H9 (cell line): Measurements from ENCODE around the gene ATP4A. TPM values are rescaled to one million over a fixed set of nuclear protein-coding genes. Genes with fewer than 3 reads are reported as not detected.

Experiments used
- DNase-seq: peaks from one replicate; pipeline ENCODE4 v3.0.0-alpha.2; 2017
- H2AFZ ChIP-seq: one replicate; pipeline ENCODE4 v1.6.1; 2013; ENCODE audit warnings: mild to moderate bottlenecking, low read length, control low read depth, moderate library complexity
- H2AK5ac ChIP-seq: 2 replicates; pipeline ENCODE4 v1.6.1; 2013; ENCODE audit warnings: low read length, control low read depth, mixed read lengths; ENCODE audit not compliant: insufficient read length
- H2BK120ac ChIP-seq: one replicate; pipeline ENCODE4 v1.6.1; 2013; ENCODE audit warnings: low read depth, mild to moderate bottlenecking, low read length, control low read depth, inconsistent platforms; ENCODE audit not compliant: poor library complexity, severe bottlenecking
- H2BK12ac ChIP-seq: 2 replicates; pipeline ENCODE4 v1.6.1; 2013; ENCODE audit warnings: low read length, control low read depth, mixed read lengths, low read depth; ENCODE audit not compliant: insufficient read length
- H2BK15ac ChIP-seq: 2 replicates; pipeline ENCODE4 v1.6.1; 2013; ENCODE audit warnings: low read depth, low read length, control low read depth
- H2BK20ac ChIP-seq: one replicate; pipeline ENCODE4 v1.6.1; 2013; ENCODE audit warnings: low read depth, mild to moderate bottlenecking, low read length, control low read depth, inconsistent platforms; ENCODE audit not compliant: poor library complexity, severe bottlenecking
- H2BK5ac ChIP-seq: 2 replicates; pipeline ENCODE4 v1.6.1; 2013; ENCODE audit warnings: low read length, control low read depth, mixed read lengths; ENCODE audit not compliant: insufficient read length
- H3K14ac ChIP-seq: 2 replicates; pipeline ENCODE4 v1.6.1; 2013; ENCODE audit warnings: low read length, control low read depth; ENCODE audit not compliant: insufficient read depth
- H3K18ac ChIP-seq: 2 replicates; pipeline ENCODE4 v1.6.1; 2013; ENCODE audit warnings: low read depth, mild to moderate bottlenecking, mixed read lengths, low read length, control low read depth; ENCODE audit not compliant: insufficient read length
- H3K23ac ChIP-seq: 2 replicates; pipeline ENCODE4 v1.6.1; 2013; ENCODE audit warnings: low read length, control low read depth, mixed read lengths, low read depth; ENCODE audit not compliant: insufficient read length
- H3K23me2 ChIP-seq: 2 replicates; pipeline ENCODE4 v1.6.1; 2013; ENCODE audit warnings: low read depth, mild to moderate bottlenecking, mixed read lengths, low read length, control low read depth; ENCODE audit not compliant: insufficient read length, poor library complexity, severe bottlenecking
- H3K27ac ChIP-seq: 2 replicates; pipeline ENCODE4 v1.5.1; 2013; ENCODE audit warnings: low read length, control low read depth, mixed read lengths, low read depth; ENCODE audit not compliant: insufficient read length
- H3K27me3 ChIP-seq: 2 replicates; pipeline ENCODE4 v1.6.1; 2013; ENCODE audit warnings: low read length, control low read depth, inconsistent platforms; ENCODE audit not compliant: insufficient read depth
- H3K4ac ChIP-seq: 2 replicates; pipeline ENCODE4 v1.6.1; 2013; ENCODE audit warnings: low read depth, mild to moderate bottlenecking, control low read depth, inconsistent platforms, low read length, moderate library complexity
- H3K4me1 ChIP-seq: 2 replicates; pipeline ENCODE4 v1.6.1; 2013; ENCODE audit warnings: low read length, control low read depth, inconsistent platforms; ENCODE audit not compliant: insufficient read depth
- H3K4me2 ChIP-seq: 2 replicates; pipeline ENCODE4 v1.6.1; 2013; ENCODE audit warnings: low read length, control low read depth, mixed read lengths; ENCODE audit not compliant: insufficient read length, insufficient read depth
- H3K56ac ChIP-seq: 2 replicates; pipeline ENCODE4 v1.6.1; 2013; ENCODE audit warnings: low read depth, mild to moderate bottlenecking, mixed read lengths, low read length, control low read depth; ENCODE audit not compliant: insufficient read length
- H3K79me1 ChIP-seq: 2 replicates; pipeline ENCODE4 v1.6.1; 2013; ENCODE audit warnings: low read depth, mild to moderate bottlenecking, moderate library complexity, low read length, control low read depth, inconsistent platforms; ENCODE audit not compliant: insufficient read depth, poor library complexity, severe bottlenecking
- H3K79me2 ChIP-seq: 2 replicates; pipeline ENCODE4 v1.6.1; 2013; ENCODE audit warnings: low read length, control low read depth, inconsistent platforms; ENCODE audit not compliant: insufficient read depth
- H3K9ac ChIP-seq: 2 replicates; pipeline ENCODE4 v1.6.1; 2013; ENCODE audit warnings: low read length, control low read depth, mixed read lengths; ENCODE audit not compliant: insufficient read length; ENCODE audit errors: extremely low read depth
- H3K9me3 ChIP-seq: one replicate; pipeline ENCODE4 v1.6.1; 2013; ENCODE audit warnings: low read depth, low read length, inconsistent platforms; ENCODE audit not compliant: control insufficient read depth
- H3T11ph ChIP-seq: one replicate; pipeline ENCODE4 v1.6.1; 2013; ENCODE audit warnings: mild to moderate bottlenecking, low read length, control low read depth, inconsistent platforms
- H4K20me1 ChIP-seq: one replicate; pipeline ENCODE4 v1.6.1; 2013; ENCODE audit not compliant: control insufficient read depth, insufficient read length, insufficient read depth
- H4K5ac ChIP-seq: 2 replicates; pipeline ENCODE4 v1.6.1; 2013; ENCODE audit warnings: low read depth, mild to moderate bottlenecking, mixed read lengths, low read length, control low read depth; ENCODE audit not compliant: insufficient read length
- H4K8ac ChIP-seq: replicated peaks from 2 replicates; pipeline ENCODE4 v1.6.1; 2013; ENCODE audit warnings: low read length, control low read depth, mixed read lengths, low read depth; ENCODE audit not compliant: insufficient read length
- H4K91ac ChIP-seq: 2 replicates; pipeline ENCODE4 v1.6.1; 2013; ENCODE audit warnings: low read depth, mild to moderate bottlenecking, moderate library complexity, mixed read lengths, low read length, control low read depth; ENCODE audit not compliant: insufficient read length
- H3K27ac Mint-ChIP-seq, 3 experiments: 2 replicates in 2 of 3; 3 replicates in 1 of 3; pipeline ENCODE4 v1.8.0; 2020 to 2021; ENCODE audit warnings: mixed read lengths in 3 of 3, mild to moderate bottlenecking in 1 of 3, moderate library complexity in 1 of 3
- H3K27me3 Mint-ChIP-seq: 2 replicates; pipeline ENCODE4 v1.8.0; 2021; ENCODE audit warnings: low read depth, mild to moderate bottlenecking, moderate library complexity, mixed read lengths
- H3K36me3 Mint-ChIP-seq, 3 experiments: 2 replicates in 2 of 3; 3 replicates in 1 of 3; pipeline ENCODE4 v1.8.0; 2020 to 2021; ENCODE audit warnings: low read depth in 3 of 3, mixed read lengths in 3 of 3; ENCODE audit not compliant: insufficient read depth in 1 of 3
- H3K4me1 Mint-ChIP-seq, 2 experiments: 2 replicates each; pipeline ENCODE4 v1.8.0; 2020; ENCODE audit warnings: mixed read lengths in 2 of 2
- H3K4me3 Mint-ChIP-seq, 2 experiments: 2 replicates in 1 of 2; 3 replicates in 1 of 2; pipeline ENCODE4 v1.8.0; 2020 to 2021; ENCODE audit warnings: mild to moderate bottlenecking in 2 of 2, mixed read lengths in 2 of 2, moderate library complexity in 1 of 2
- H3K9me3 Mint-ChIP-seq, 2 experiments: 2 replicates in 1 of 2; 3 replicates in 1 of 2; pipeline ENCODE4 v1.8.0; 2020; ENCODE audit warnings: mild to moderate bottlenecking in 2 of 2, mixed read lengths in 2 of 2, moderate library complexity in 1 of 2
- WGBS: extraction: QIAGEN DNeasy Blood & Tissue Kit; methylation state at CpG from one replicate; pipeline ENCODE4 v1.1.7; 2013; ENCODE audit warnings: missing lambda C conversion rate, low lambda C conversion rate, mixed read lengths; ENCODE audit not compliant: insufficient read length; ENCODE audit errors: extremely low coverage; 5-methylcytosine and 5-hydroxymethylcytosine counted together
- total RNA-seq: library from RNA; stranded (reverse); gene quantifications from 2 replicates; pipeline ENCODE4 v1.2.1, GENCODE V29; 2021
- TF ChIP-seq, protein P1 (sequence below): fragments of 200-600 bp; sonication (generic); conservative IDR thresholded peaks from 3 replicates; pipeline ENCODE4 v1.8.0; 2021; ENCODE audit warnings: antibody characterized with exemption, mild to moderate bottlenecking

ATP4A gene
- total RNA-seq, 1 experiment from 2014 or later: 0.24 TPM

DNA sequence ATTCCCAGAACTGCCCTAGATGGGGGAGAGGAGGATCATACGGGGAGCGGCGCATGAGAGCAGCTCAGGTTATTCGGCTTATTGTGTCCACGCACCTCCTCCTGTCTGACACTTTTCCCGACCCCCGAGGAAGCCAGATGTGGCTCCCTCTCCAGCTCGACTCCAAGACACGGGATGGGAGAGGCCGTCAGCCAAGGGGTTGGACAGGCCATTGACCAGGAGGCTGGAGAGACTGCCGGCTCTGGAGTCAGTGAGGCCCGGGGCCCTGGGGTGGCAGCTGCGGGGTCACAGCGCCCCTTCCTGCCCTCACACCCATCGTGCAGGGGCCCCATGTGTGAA, 52.9 kb downstream of the ATP4A start:
- H3K9me3 ChIP-seq: no peaks in the 10 kb centered on the region
- H4K8ac ChIP-seq: no peak overlapping the region
- Mint-ChIP-seq H3K36me3 (peaks cover 24 to 28% (median 27%) of the 10 kb centered on the region in 3 experiments), H3K4me1 (peaks cover 22 to 40% of the 10 kb centered on the region in 2 experiments), H3K27me3 (peaks cover 26% of the 10 kb centered on the region), H3K9me3 (no peaks in the 10 kb centered on the region), H3K27ac (peak overlapping the region in 1 of 3 experiments; percentile 99; a peak in 1 of 7 replicates), H3K4me3 (peak overlapping the region; percentile 97 to 98; a peak in 4 of 5 replicates)
- no peak overlapping the region for H4K5ac ChIP-seq
- H3K23ac ChIP-seq: no peak overlapping the region
- no peak overlapping the region for H2BK15ac ChIP-seq
- no peak overlapping the region for H2BK12ac ChIP-seq
- H3K27ac ChIP-seq: no peak overlapping the region
- no peak overlapping the region for H3T11ph ChIP-seq
- H3K79me2 ChIP-seq: peaks cover 4% of the 10 kb centered on the region; the same call in 1 of the 2 replicates
- H3K4ac ChIP-seq: no peak overlapping the region
- H3K4me2 ChIP-seq: peak overlapping the region; percentile 94
- no peak overlapping the region for H3K14ac ChIP-seq
- no CpG with 5 or more reads among the region's 15 CpGs for WGBS
- no peak overlapping the region for H3K56ac ChIP-seq
- H2BK120ac ChIP-seq: no peak overlapping the region
- H3K4me1 ChIP-seq: no peaks in the 10 kb centered on the region
- no peak overlapping the region for H3K18ac ChIP-seq
- no peak for DNase-seq
- H3K23me2 ChIP-seq: peaks cover 12% of the 10 kb centered on the region
- TF ChIP-seq, protein P1, sequence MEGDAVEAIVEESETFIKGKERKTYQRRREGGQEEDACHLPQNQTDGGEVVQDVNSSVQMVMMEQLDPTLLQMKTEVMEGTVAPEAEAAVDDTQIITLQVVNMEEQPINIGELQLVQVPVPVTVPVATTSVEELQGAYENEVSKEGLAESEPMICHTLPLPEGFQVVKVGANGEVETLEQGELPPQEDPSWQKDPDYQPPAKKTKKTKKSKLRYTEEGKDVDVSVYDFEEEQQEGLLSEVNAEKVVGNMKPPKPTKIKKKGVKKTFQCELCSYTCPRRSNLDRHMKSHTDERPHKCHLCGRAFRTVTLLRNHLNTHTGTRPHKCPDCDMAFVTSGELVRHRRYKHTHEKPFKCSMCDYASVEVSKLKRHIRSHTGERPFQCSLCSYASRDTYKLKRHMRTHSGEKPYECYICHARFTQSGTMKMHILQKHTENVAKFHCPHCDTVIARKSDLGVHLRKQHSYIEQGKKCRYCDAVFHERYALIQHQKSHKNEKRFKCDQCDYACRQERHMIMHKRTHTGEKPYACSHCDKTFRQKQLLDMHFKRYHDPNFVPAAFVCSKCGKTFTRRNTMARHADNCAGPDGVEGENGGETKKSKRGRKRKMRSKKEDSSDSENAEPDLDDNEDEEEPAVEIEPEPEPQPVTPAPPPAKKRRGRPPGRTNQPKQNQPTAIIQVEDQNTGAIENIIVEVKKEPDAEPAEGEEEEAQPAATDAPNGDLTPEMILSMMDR: peak; percentile 3; the same call in 1 of the 3 replicates
- H3K27me3 ChIP-seq: no peaks in the 10 kb centered on the region; the same call in 1 of the 2 replicates
- no peak overlapping the region for H3K9ac ChIP-seq
- H2BK20ac ChIP-seq: no peak overlapping the region
- no peak overlapping the region for H2AK5ac ChIP-seq
- H2BK5ac ChIP-seq: no peak overlapping the region
- H3K79me1 ChIP-seq: no peaks in the 10 kb centered on the region
- no peak overlapping the region for H2AFZ ChIP-seq
- no peak overlapping the region for H4K91ac ChIP-seq
- H4K20me1 ChIP-seq: no peaks in the 10 kb centered on the region
